SK-N-SH (cell line): Measurements from ENCODE around the gene PRMT9. TPM values are rescaled to one million over a fixed set of nuclear protein-coding genes. Genes with fewer than 3 reads are reported as not detected.

Experiments used
- CTCF ChIA-PET: fragments of 300-600, 350-600 bp; formaldehyde crosslinking; extraction: SDS; loops from one replicate; lab custom pipeline; 2021; lab: Yijun Ruan, JAX
- POLR2A ChIA-PET: fragments of 350-600 bp; sonication (Branson Sonifier 250); formaldehyde crosslinking; extraction: SDS; loops from one replicate; lab custom pipeline; 2020; ENCODE audit warnings: antibody characterized with exemption, inconsistent platforms; lab: Yijun Ruan, JAX
- DNase-seq: peaks from one replicate; pipeline ENCODE4 v3.0.0; 2012
- H2AFZ ChIP-seq: fragments of 200-600 bp; sonication (generic); 2 replicates; pipeline ENCODE4 v1.8.1; 2016; ENCODE audit warnings: antibody characterized with exemption, mild to moderate bottlenecking, low read depth
- H3F3A ChIP-seq: fragments of 200-600 bp; sonication (generic); replicated peaks from 2 replicates; pipeline ENCODE3; 2016; ENCODE audit warnings: antibody characterized with exemption, mild to moderate bottlenecking; ENCODE audit not compliant: insufficient read depth
- H3K27ac ChIP-seq, 2 experiments: fragments of 200-500 bp in 1 of 2; fragments of 200-600 bp in 1 of 2; sonication (Bioruptor generic) in 1 of 2; sonication (generic), shearing (Covaris generic) in 1 of 2; 2 replicates each; pipeline versions ENCODE4 v1.5.1 to v1.6.1; 2014 to 2016; ENCODE audit warnings: low read depth in 2 of 2, inconsistent platforms in 1 of 2, low read length in 1 of 2, mild to moderate bottlenecking in 1 of 2, mixed read lengths in 1 of 2
- H3K27me3 ChIP-seq: fragments of 200-600 bp; sonication (generic), shearing (Covaris generic); 2 replicates; pipeline ENCODE4 v1.6.1; 2016; ENCODE audit warnings: mixed run types; ENCODE audit not compliant: insufficient read depth
- H3K36me3 ChIP-seq, 2 experiments: fragments of 200-500 bp in 1 of 2; fragments of 200-600 bp in 1 of 2; sonication (Bioruptor generic) in 1 of 2; sonication (generic) in 1 of 2; replicated peaks in 1 of 2; 2 replicates each; pipeline versions ENCODE3 to v1.5.1; 2014 to 2016; ENCODE audit warnings: low read length in 1 of 2, mild to moderate bottlenecking in 1 of 2; ENCODE audit not compliant: insufficient read depth in 2 of 2, control insufficient read depth in 1 of 2
- H3K4me1 ChIP-seq, 2 experiments: fragments of 200-500 bp in 1 of 2; fragments of 200-600 bp in 1 of 2; sonication (Bioruptor generic) in 1 of 2; sonication (generic), shearing (Covaris generic) in 1 of 2; 2 replicates each; pipeline versions ENCODE4 v1.5.1 to v1.6.1; 2014 to 2016; ENCODE audit warnings: low read depth in 1 of 2, low read length in 1 of 2, mixed run types in 1 of 2; ENCODE audit not compliant: insufficient read depth in 2 of 2, control insufficient read depth in 1 of 2
- H3K4me2 ChIP-seq: fragments of 200-600 bp; sonication (generic), shearing (Covaris generic); 2 replicates; pipeline ENCODE4 v1.6.1; 2017; ENCODE audit warnings: mixed run types
- H3K4me3 ChIP-seq, 2 experiments: fragments of 200-500 bp in 1 of 2; fragments of 200-600 bp in 1 of 2; sonication (Bioruptor generic) in 1 of 2; sonication (generic), shearing (Covaris generic) in 1 of 2; 2 replicates each; pipeline versions ENCODE4 v1.5.1 to v1.8.1; 2014 to 2016; ENCODE audit warnings: low read depth in 2 of 2, inconsistent platforms in 1 of 2, low read length in 1 of 2, mild to moderate bottlenecking in 1 of 2, mixed read lengths in 1 of 2, moderate library complexity in 1 of 2
- H3K79me2 ChIP-seq: fragments of 200-600 bp; sonication (generic); 2 replicates; pipeline ENCODE4 v1.8.1; 2017; ENCODE audit warnings: mild to moderate bottlenecking; ENCODE audit not compliant: insufficient read depth
- H3K9ac ChIP-seq: fragments of 200-600 bp; sonication (generic); 2 replicates; pipeline ENCODE4 v1.6.1; 2017; ENCODE audit warnings: mixed run types
- H3K9me2 ChIP-seq: fragments of 200-600 bp; sonication (generic); 2 replicates; pipeline ENCODE4 v1.6.1; 2017; ENCODE audit warnings: mixed run types
- H3K9me3 ChIP-seq: fragments of 200-600 bp; sonication (generic); 2 replicates; pipeline ENCODE4 v1.6.1; 2017; ENCODE audit warnings: mixed run types, mild to moderate bottlenecking, moderate library complexity
- H4K20me1 ChIP-seq: fragments of 200-600 bp; sonication (generic); 2 replicates; pipeline ENCODE4 v1.6.1; 2017; ENCODE audit warnings: mild to moderate bottlenecking, mixed run types; ENCODE audit not compliant: insufficient read depth
- FOXM1 ChIP-seq: IDR thresholded peaks from 2 replicates; pipeline ENCODE4 v1.4.0; 2012; ENCODE audit warnings: low read depth, mild to moderate bottlenecking
- POLR2AphosphoS5 ChIP-seq: IDR thresholded peaks from 2 replicates; pipeline ENCODE4 v1.6.1; 2012; ENCODE audit warnings: low read depth, low read length
- RAD21 ChIP-seq: IDR thresholded peaks from 2 replicates; pipeline ENCODE4 v1.6.1; 2012; ENCODE audit warnings: mild to moderate bottlenecking, low read length
- RXRA ChIP-seq: IDR thresholded peaks from 2 replicates; pipeline ENCODE4 v1.4.0; 2012; ENCODE audit warnings: low read depth, mild to moderate bottlenecking, borderline replicate concordance
- TCF12 ChIP-seq: IDR thresholded peaks from 2 replicates; pipeline ENCODE4 v1.4.0; 2012
- YY1 ChIP-seq: IDR thresholded peaks from 2 replicates; pipeline ENCODE4 v1.4.0; 2012; ENCODE audit warnings: low read depth, mild to moderate bottlenecking
- WGBS: methylation state at CpG from one replicate; pipeline ENCODE4 v1.1.6; 2017; ENCODE audit warnings: low lambda C conversion rate; 5-methylcytosine and 5-hydroxymethylcytosine counted together
- polyA plus RNA-seq, 3 experiments: library from polyadenylated mRNA; depleted of rRNA; stranded (reverse); fragments of >200 nt; gene quantifications; 2 replicates each; pipeline ENCODE4 v1.2.3, GENCODE V29; 2012
- TF ChIP-seq, protein P1 (sequence below): fragments of 150-350 bp; IDR thresholded peaks from 2 replicates; pipeline ENCODE4 v1.6.1; 2016; ENCODE audit warnings: mild to moderate bottlenecking, low read depth, low read length
- TF ChIP-seq, protein P2 (sequence below): fragments of 200-600 bp; sonication (generic); IDR thresholded peaks from 2 replicates; pipeline ENCODE4 v1.6.1; 2017; ENCODE audit warnings: antibody characterized with exemption, mild to moderate bottlenecking, moderate library complexity
- TF ChIP-seq, protein P3 (sequence below): IDR thresholded peaks from 2 replicates; pipeline ENCODE4 v1.6.1; 2012; ENCODE audit warnings: mild to moderate bottlenecking, low read depth, low read length, moderate library complexity
- TF ChIP-seq, protein P4 (sequence below): IDR thresholded peaks from 2 replicates; pipeline ENCODE4 v1.4.0; 2012; ENCODE audit warnings: low read depth
- TF ChIP-seq, protein P5 (sequence below): fragments of 150-350 bp; IDR thresholded peaks from 2 replicates; pipeline ENCODE4 v1.6.1; 2017; ENCODE audit warnings: antibody characterized with exemption, low read length, low read depth, borderline replicate concordance

PRMT9 gene
- polyA plus RNA-seq, 1 of the 3 experiments (the other 2 are of a cell fraction), result 3.9 TPM

DNA sequence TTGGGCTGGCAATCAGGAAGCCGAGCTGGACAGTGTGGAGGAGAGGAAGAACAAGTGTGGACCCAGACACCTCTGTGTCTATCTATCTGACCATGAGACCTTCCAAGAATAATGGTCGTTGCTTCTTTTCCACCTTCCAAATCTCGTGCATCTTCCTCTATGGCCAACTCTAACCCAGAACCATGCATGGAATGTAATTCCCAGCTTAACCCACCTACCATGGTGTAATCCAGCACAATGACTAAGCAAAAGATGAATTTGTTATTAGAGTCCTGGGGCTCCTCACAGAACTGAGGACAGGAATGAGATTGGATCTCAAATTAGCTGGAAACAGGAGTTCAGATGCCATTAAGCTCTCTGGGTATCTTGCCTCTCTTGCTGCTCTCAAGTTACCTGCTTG is 84.2 kb downstream of the PRMT9 start:
- 74% methylated on average over 3 of the region's 3 CpGs for WGBS
- Histone ChIP-seq H2AFZ (peak overlapping the region; percentile 35; the same call in 1 of the 2 replicates), H3K9ac (no peak overlapping the region), H3K36me3 (no peaks in the 10 kb centered on the region), H3F3A (no peaks in the 10 kb centered on the region), H3K9me3 (no peaks in the 10 kb centered on the region), H3K4me3 (no peak overlapping the region), H3K9me2 (no peaks in the 10 kb centered on the region), H3K27ac (no peak overlapping the region), H3K79me2 (no peaks in the 10 kb centered on the region), H3K4me1 (peaks cover 10 to 17% of the 10 kb centered on the region in 2 experiments; a peak in 2 of 4 replicates), H3K4me2 (no peak overlapping the region), H3K27me3 (no peaks in the 10 kb centered on the region), H4K20me1 (no peaks in the 10 kb centered on the region)
- ChIA-PET CTCF (interaction anchor here (1.1 to 3.1 kb wide), 5 partner anchors 10 to 581 kb away, joined by 3 to 17 read pairs (median 5); no protein-coding TSS in a partner anchor), POLR2A (interaction anchor here (1.8 kb wide), 1 partner anchor 17 kb away, joined by 5 read pairs; the partner anchor contains the start of gene TMEM184C)
- DNase-seq, result no peak
- TF ChIP-seq TCF12 (0 out of 2 replicates have a peak, but pooled peaks have one; percentile 17), YY1 (no peak)

DNA sequence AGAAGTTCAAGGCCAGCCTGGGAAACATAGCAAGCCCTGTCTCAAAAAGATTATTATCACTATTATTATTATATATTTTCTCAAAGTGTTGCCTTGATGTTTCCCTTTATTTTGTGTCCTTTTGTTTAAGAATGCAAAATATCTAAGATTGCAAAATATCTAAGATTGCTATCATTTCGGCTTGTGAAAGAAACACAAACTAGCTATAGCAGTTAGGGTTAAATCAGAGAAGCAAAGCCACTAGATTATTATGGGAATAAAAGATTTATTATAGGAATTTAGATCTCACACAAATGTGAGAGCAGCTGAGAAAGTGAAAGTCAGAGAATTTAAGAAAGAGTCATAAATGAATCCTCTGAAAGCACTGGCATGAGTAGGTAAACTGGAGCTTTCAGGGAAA is 84.8 kb downstream of the PRMT9 start:
- WGBS, result 90% methylated on average over 1 of the region's 1 CpG
- CTCF ChIA-PET, result interaction anchor here (1.2 to 3.1 kb wide), 4 partner anchors 10 to 581 kb away, joined by 3 to 17 read pairs (median 8); no protein-coding TSS in a partner anchor
- Histone ChIP-seq H3K27me3 (no peaks in the 10 kb centered on the region), H3K27ac (no peak overlapping the region), H3F3A (no peaks in the 10 kb centered on the region), H3K36me3 (no peaks in the 10 kb centered on the region), H3K9ac (no peak overlapping the region), H3K4me1 (peaks cover 10 to 17% of the 10 kb centered on the region in 2 experiments; a peak in 2 of 4 replicates), H4K20me1 (no peaks in the 10 kb centered on the region), H3K79me2 (no peaks in the 10 kb centered on the region), H2AFZ (no peak overlapping the region), H3K4me3 (no peak overlapping the region), H3K9me3 (no peaks in the 10 kb centered on the region), H3K4me2 (no peak overlapping the region), H3K9me2 (no peaks in the 10 kb centered on the region)
- DNase-seq, result no peak
- TF ChIP-seq, protein P1, sequence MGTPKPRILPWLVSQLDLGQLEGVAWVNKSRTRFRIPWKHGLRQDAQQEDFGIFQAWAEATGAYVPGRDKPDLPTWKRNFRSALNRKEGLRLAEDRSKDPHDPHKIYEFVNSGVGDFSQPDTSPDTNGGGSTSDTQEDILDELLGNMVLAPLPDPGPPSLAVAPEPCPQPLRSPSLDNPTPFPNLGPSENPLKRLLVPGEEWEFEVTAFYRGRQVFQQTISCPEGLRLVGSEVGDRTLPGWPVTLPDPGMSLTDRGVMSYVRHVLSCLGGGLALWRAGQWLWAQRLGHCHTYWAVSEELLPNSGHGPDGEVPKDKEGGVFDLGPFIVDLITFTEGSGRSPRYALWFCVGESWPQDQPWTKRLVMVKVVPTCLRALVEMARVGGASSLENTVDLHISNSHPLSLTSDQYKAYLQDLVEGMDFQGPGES, result no peak
- no peak for TF ChIP-seq RAD21
- TF ChIP-seq, protein P2, sequence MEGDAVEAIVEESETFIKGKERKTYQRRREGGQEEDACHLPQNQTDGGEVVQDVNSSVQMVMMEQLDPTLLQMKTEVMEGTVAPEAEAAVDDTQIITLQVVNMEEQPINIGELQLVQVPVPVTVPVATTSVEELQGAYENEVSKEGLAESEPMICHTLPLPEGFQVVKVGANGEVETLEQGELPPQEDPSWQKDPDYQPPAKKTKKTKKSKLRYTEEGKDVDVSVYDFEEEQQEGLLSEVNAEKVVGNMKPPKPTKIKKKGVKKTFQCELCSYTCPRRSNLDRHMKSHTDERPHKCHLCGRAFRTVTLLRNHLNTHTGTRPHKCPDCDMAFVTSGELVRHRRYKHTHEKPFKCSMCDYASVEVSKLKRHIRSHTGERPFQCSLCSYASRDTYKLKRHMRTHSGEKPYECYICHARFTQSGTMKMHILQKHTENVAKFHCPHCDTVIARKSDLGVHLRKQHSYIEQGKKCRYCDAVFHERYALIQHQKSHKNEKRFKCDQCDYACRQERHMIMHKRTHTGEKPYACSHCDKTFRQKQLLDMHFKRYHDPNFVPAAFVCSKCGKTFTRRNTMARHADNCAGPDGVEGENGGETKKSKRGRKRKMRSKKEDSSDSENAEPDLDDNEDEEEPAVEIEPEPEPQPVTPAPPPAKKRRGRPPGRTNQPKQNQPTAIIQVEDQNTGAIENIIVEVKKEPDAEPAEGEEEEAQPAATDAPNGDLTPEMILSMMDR, result no peak
- POLR2A ChIA-PET, result interaction anchor here (1.8 kb wide), 1 partner anchor 18 kb away, joined by 5 read pairs; the partner anchor contains the start of gene TMEM184C

DNA sequence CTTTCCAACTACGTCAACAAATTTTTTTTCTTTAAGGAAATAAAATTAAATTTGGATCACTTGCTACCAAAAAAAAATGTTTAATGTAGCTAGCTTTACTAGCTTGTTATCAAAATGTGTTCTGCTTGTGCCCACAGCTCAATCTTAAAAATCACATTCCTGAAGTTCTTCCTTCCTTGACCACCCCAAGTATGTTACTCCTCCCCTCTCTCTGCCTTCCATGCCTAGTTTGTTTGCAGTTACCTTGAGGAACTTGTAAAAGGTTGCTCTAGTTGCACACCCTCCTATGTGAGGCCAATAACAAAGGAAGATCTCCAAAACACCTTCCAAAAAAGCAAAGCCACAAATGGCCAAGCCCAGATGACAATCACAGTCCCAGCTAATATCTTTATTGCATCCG is 86.4 kb downstream of the PRMT9 start:
- Histone ChIP-seq H3K27ac (peak overlapping the region; percentile 14 to 63; a peak in 1 of 4 replicates), H3K36me3 (no peaks in the 10 kb centered on the region), H3K9ac (no peak overlapping the region), H3K4me1 (peaks cover 10 to 17% of the 10 kb centered on the region in 2 experiments; a peak in 2 of 4 replicates), H3K27me3 (no peaks in the 10 kb centered on the region), H2AFZ (no peak overlapping the region), H3K9me3 (no peaks in the 10 kb centered on the region), H3F3A (no peaks in the 10 kb centered on the region), H3K4me3 (no peak overlapping the region), H3K4me2 (no peak overlapping the region), H4K20me1 (no peaks in the 10 kb centered on the region), H3K9me2 (no peaks in the 10 kb centered on the region), H3K79me2 (no peaks in the 10 kb centered on the region)
- POLR2A ChIA-PET, result interaction anchor here (1.0 kb wide), 1 partner anchor 20 kb away, joined by 4 read pairs; the partner anchor contains the start of gene TMEM184C
- 89% methylated on average over 2 of the region's 2 CpGs for WGBS
- CTCF ChIA-PET, result interaction anchor here (0.9 to 6.5 kb wide), 3 partner anchors 269 to 501 kb away, joined by 3 to 40 read pairs (median 3); no protein-coding TSS in a partner anchor
- DNase-seq, result no peak
- TF ChIP-seq, protein P3, sequence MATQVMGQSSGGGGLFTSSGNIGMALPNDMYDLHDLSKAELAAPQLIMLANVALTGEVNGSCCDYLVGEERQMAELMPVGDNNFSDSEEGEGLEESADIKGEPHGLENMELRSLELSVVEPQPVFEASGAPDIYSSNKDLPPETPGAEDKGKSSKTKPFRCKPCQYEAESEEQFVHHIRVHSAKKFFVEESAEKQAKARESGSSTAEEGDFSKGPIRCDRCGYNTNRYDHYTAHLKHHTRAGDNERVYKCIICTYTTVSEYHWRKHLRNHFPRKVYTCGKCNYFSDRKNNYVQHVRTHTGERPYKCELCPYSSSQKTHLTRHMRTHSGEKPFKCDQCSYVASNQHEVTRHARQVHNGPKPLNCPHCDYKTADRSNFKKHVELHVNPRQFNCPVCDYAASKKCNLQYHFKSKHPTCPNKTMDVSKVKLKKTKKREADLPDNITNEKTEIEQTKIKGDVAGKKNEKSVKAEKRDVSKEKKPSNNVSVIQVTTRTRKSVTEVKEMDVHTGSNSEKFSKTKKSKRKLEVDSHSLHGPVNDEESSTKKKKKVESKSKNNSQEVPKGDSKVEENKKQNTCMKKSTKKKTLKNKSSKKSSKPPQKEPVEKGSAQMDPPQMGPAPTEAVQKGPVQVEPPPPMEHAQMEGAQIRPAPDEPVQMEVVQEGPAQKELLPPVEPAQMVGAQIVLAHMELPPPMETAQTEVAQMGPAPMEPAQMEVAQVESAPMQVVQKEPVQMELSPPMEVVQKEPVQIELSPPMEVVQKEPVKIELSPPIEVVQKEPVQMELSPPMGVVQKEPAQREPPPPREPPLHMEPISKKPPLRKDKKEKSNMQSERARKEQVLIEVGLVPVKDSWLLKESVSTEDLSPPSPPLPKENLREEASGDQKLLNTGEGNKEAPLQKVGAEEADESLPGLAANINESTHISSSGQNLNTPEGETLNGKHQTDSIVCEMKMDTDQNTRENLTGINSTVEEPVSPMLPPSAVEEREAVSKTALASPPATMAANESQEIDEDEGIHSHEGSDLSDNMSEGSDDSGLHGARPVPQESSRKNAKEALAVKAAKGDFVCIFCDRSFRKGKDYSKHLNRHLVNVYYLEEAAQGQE, result no peak
- TF ChIP-seq POLR2AphosphoS5, result no peak
- TF ChIP-seq RXRA, result no peak
- TF ChIP-seq, protein P4, sequence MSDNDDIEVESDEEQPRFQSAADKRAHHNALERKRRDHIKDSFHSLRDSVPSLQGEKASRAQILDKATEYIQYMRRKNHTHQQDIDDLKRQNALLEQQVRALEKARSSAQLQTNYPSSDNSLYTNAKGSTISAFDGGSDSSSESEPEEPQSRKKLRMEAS, result no peak
- TF ChIP-seq, protein P5, sequence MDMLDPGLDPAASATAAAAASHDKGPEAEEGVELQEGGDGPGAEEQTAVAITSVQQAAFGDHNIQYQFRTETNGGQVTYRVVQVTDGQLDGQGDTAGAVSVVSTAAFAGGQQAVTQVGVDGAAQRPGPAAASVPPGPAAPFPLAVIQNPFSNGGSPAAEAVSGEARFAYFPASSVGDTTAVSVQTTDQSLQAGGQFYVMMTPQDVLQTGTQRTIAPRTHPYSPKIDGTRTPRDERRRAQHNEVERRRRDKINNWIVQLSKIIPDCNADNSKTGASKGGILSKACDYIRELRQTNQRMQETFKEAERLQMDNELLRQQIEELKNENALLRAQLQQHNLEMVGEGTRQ, result no peak
- no peak for TF ChIP-seq FOXM1
